GM23248 (cell line): ENCODE data around the gene BAX.

Source experiments
- EZH2 ChIP-seq: fragments of 200-600 bp; sonication (generic); IDR thresholded peaks from 2 replicates; pipeline ENCODE4 v1.6.1; 2018; ENCODE audit warnings: antibody characterized with exemption, mild to moderate bottlenecking; ENCODE audit not compliant: insufficient read depth, poor library complexity, severe bottlenecking
- EZH2phosphoT487 ChIP-seq: fragments of 200-600 bp; sonication (generic); IDR thresholded peaks from 2 replicates; pipeline ENCODE4 v1.6.1; 2018; ENCODE audit warnings: antibody characterized with exemption, moderate library complexity, mild to moderate bottlenecking, low read depth; ENCODE audit not compliant: insufficient read depth

- TF ChIP-seq EZH2 = no peak
- TF ChIP-seq EZH2phosphoT487 = no peak
These were observed 13.5 kb downstream of the BAX start for GRCh38 chr19:48968179-48968661.
